Measurements from ENCODE around the gene NPY5R. TPM values are rescaled to one million over a fixed set of nuclear protein-coding genes. Genes with fewer than 3 reads are reported as not detected.
A peak's percentile ranks its signal among the peaks of the same experiment; 100 is the strongest.

NPY5R gene
- total and polyA plus RNA-seq, 2 experiments from 2014 or later, result 1.8 to 2.4 TPM

DNA sequence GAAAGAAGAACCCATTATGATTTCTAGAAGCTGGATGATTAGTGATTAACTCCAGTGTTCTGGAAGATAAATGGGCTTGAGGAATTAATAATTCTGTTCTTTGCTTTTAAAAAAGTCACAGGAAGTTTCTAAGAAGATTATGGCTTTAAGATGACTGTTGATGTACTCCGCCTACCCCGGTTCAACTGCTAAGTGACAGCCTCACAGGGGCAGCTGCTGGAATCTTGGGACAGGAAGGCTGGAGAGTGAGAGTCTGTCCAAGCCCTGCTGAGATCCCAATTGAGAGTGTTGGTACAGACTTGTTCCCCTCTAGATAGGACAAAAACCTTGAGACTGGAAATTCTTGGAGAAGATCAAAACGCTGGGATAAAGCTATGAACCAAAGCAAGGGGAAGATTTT, 48.6 kb upstream of the NPY5R start (continued):
- TF ChIP-seq, protein P1, sequence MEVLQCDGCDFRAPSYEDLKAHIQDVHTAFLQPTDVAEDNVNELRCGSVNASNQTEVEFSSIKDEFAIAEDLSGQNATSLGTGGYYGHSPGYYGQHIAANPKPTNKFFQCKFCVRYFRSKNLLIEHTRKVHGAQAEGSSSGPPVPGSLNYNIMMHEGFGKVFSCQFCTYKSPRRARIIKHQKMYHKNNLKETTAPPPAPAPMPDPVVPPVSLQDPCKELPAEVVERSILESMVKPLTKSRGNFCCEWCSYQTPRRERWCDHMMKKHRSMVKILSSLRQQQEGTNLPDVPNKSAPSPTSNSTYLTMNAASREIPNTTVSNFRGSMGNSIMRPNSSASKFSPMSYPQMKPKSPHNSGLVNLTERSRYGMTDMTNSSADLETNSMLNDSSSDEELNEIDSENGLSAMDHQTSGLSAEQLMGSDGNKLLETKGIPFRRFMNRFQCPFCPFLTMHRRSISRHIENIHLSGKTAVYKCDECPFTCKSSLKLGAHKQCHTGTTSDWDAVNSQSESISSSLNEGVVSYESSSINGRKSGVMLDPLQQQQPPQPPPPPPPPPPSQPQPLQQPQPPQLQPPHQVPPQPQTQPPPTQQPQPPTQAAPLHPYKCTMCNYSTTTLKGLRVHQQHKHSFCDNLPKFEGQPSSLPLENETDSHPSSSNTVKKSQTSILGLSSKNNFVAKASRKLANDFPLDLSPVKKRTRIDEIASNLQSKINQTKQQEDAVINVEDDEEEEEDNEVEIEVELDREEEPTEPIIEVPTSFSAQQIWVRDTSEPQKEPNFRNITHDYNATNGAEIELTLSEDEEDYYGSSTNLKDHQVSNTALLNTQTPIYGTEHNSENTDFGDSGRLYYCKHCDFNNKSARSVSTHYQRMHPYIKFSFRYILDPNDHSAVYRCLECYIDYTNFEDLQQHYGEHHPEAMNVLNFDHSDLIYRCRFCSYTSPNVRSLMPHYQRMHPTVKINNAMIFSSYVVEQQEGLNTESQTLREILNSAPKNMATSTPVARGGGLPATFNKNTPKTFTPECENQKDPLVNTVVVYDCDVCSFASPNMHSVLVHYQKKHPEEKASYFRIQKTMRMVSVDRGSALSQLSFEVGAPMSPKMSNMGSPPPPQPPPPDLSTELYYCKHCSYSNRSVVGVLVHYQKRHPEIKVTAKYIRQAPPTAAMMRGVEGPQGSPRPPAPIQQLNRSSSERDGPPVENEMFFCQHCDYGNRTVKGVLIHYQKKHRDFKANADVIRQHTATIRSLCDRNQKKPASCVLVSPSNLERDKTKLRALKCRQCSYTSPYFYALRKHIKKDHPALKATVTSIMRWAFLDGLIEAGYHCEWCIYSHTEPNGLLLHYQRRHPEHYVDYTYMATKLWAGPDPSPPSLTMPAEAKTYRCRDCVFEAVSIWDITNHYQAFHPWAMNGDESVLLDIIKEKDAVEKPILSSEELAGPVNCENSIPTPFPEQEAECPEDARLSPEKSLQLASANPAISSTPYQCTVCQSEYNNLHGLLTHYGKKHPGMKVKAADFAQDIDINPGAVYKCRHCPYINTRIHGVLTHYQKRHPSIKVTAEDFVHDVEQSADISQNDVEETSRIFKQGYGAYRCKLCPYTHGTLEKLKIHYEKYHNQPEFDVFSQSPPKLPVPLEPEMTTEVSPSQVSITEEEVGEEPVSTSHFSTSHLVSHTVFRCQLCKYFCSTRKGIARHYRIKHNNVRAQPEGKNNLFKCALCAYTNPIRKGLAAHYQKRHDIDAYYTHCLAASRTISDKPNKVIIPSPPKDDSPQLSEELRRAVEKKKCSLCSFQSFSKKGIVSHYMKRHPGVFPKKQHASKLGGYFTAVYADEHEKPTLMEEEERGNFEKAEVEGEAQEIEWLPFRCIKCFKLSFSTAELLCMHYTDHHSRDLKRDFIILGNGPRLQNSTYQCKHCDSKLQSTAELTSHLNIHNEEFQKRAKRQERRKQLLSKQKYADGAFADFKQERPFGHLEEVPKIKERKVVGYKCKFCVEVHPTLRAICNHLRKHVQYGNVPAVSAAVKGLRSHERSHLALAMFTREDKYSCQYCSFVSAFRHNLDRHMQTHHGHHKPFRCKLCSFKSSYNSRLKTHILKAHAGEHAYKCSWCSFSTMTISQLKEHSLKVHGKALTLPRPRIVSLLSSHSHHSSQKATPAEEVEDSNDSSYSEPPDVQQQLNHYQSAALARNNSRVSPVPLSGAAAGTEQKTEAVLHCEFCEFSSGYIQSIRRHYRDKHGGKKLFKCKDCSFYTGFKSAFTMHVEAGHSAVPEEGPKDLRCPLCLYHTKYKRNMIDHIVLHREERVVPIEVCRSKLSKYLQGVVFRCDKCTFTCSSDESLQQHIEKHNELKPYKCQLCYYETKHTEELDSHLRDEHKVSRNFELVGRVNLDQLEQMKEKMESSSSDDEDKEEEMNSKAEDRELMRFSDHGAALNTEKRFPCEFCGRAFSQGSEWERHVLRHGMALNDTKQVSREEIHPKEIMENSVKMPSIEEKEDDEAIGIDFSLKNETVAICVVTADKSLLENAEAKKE (CRISPR knock-in tag; IDR thresholded peaks at IDR 0.05), result no peak
- TF ChIP-seq NANOG (IDR thresholded peaks at IDR 0.05; ENCODE audit: borderline replicate concordance), result no peak
- TF ChIP-seq EZH2 (IDR thresholded peaks at IDR 0.05; ENCODE audit: low read depth, unreplicated experiment), result no peak
- TF ChIP-seq CTCF (conservative IDR thresholded peaks at IDR 0.05; ENCODE audit: low read depth in 2 of 2), result no peak

GRCh38 chr4:163300445-163300844, 43.2 kb upstream of the NPY5R start:
- Mint-ChIP-seq H3K27me3 (ENCODE audit: insufficient read depth, low read depth, poor library complexity) (no peaks in the 10 kb centered on the region), H3K4me3 (no peak overlapping the region), H3K27ac (no peak overlapping the region), H3K36me3 (ENCODE audit: low read depth) (no peaks in the 10 kb centered on the region), H3K4me1 (peaks cover 5% of the 10 kb centered on the region; the same call in 1 of the 3 replicates), H3K9me3 (no peaks in the 10 kb centered on the region)
- H2AFZ ChIP-seq, result peak overlapping the region; percentile 34; the same call in 1 of the 2 replicates
- H3K27me3 ChIP-seq (ENCODE audit: insufficient read depth), result no peaks in the 10 kb centered on the region
- H3K27ac ChIP-seq (ENCODE audit: low read depth), result no peak overlapping the region
- H4K20me1 ChIP-seq (replicated peaks; ENCODE audit: insufficient read depth), result no peaks in the 10 kb centered on the region
- no peak overlapping the region for H3K4me2 ChIP-seq
- no peaks in the 10 kb centered on the region for H3K9me2 ChIP-seq (ENCODE audit: insufficient read depth)
- H3F3A ChIP-seq (replicated peaks; ENCODE audit: low read depth), result no peaks in the 10 kb centered on the region
- no peaks in the 10 kb centered on the region for H3K36me3 ChIP-seq (ENCODE audit: insufficient read depth)
- no peaks in the 10 kb centered on the region for H3K79me2 ChIP-seq (replicated peaks; ENCODE audit: insufficient read depth)
- H3K4me3 ChIP-seq, result no peak overlapping the region
- DNase-seq (ENCODE audit: low spot score), result no peak
- ATAC-seq, result no peak
- H3K4me1 ChIP-seq (ENCODE audit: insufficient read depth), result no peaks in the 10 kb centered on the region
- TF ChIP-seq ETS1 (IDR thresholded peaks at IDR 0.05) (no peak), EZH2 (IDR thresholded peaks at IDR 0.05; ENCODE audit: low read depth, unreplicated experiment) (no peak), STAT1 (IDR thresholded peaks at IDR 0.05; ENCODE audit: unreplicated experiment) (no peak), JUNB (IDR thresholded peaks at IDR 0.05; ENCODE audit: unreplicated experiment) (no peak), ZNF331 (CRISPR knock-in tag; IDR thresholded peaks at IDR 0.05; ENCODE audit: low read depth) (no peak), EZH2phosphoT487 (IDR thresholded peaks at IDR 0.05; ENCODE audit: unreplicated experiment) (no peak), REST (IDR thresholded peaks at IDR 0.05; ENCODE audit: unreplicated experiment) (no peak), CREB1 (CRISPR knock-in tag; IDR thresholded peaks at IDR 0.05; ENCODE audit: low read depth) (no peak), NANOG (IDR thresholded peaks at IDR 0.05; ENCODE audit: borderline replicate concordance) (no peak)

All from GM23338 (cell line).